Measurements from ENCODE around the gene ENDOV. TPM values are rescaled to one million over a fixed set of nuclear protein-coding genes. Genes with fewer than 3 reads are reported as not detected.
A peak's percentile ranks its signal among the peaks of the same experiment; 100 is the strongest.

Gene ENDOV
- total RNA-seq, 2 experiments from 2014 or later = 14.2 to 16.2 TPM

DNA sequence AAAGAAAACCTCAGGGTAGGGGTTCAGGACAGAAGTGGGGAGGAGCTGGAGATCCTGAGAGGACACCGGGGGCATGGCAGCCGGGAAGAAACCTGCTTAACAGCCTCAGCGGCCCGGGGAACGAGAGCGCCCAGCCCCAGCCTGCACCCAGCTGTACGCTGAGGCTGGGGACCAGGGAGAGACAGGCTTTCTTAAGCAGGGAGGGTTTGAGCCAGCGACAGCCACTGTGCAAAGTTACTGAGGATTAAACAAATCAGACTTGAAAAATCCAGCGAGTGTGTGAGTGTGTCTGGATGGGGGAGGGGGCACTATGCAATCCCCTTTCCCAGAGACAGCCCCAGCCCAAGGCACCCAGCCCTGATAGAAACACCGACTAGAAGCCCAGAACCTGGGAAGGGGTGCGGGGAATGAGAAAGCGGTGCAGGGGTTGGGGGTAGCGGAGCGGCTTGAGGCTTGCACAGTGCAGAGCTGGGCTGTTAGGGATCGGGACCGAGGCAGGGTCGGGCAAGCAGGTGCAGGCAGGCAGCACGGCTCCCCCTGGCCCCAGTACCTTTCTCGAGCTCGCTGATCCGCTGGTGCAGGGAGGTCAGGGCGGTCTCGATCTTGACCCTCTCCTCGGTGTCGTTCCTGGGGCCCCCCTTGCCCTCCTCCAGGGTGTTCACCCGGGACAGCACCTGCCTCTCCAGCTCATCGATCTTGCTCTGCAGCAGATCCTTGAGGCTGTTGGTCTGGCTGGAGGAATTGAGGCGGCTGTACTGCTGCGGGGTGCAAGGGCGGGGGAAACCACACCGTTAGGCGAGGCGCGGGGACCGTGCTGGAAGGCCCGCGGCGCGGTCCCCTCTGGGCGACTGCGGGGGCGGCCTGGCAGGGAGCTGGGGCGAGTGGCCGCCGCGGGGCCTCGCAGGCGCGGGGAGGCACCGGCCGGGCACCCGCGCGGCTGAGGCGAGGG lies 60.3 kb downstream of the ENDOV start:
- Mint-ChIP-seq H3K36me3 (ENCODE audit: low read depth) (no peaks in the 10 kb centered on the region), H3K4me3 (peak overlapping the region; percentile 48), H3K9me3 (no peaks in the 10 kb centered on the region), H3K27me3 (peaks cover 63% of the 10 kb centered on the region), H3K27ac (no peak overlapping the region), H3K4me1 (peaks cover 24% of the 10 kb centered on the region)
- CTCF ChIA-PET = interaction anchor here (0.7 to 1.6 kb wide), 4 partner anchors 10 to 48 kb away, joined by 3 to 7 read pairs (median 3); no protein-coding TSS in a partner anchor
- DNase-seq = no peak
- POLR2A ChIA-PET = interaction anchor here (0.9 to 2.7 kb wide), 3 partner anchors 21 to 424 kb away, joined by 3 to 14 read pairs (median 7); no protein-coding TSS in a partner anchor

DNA sequence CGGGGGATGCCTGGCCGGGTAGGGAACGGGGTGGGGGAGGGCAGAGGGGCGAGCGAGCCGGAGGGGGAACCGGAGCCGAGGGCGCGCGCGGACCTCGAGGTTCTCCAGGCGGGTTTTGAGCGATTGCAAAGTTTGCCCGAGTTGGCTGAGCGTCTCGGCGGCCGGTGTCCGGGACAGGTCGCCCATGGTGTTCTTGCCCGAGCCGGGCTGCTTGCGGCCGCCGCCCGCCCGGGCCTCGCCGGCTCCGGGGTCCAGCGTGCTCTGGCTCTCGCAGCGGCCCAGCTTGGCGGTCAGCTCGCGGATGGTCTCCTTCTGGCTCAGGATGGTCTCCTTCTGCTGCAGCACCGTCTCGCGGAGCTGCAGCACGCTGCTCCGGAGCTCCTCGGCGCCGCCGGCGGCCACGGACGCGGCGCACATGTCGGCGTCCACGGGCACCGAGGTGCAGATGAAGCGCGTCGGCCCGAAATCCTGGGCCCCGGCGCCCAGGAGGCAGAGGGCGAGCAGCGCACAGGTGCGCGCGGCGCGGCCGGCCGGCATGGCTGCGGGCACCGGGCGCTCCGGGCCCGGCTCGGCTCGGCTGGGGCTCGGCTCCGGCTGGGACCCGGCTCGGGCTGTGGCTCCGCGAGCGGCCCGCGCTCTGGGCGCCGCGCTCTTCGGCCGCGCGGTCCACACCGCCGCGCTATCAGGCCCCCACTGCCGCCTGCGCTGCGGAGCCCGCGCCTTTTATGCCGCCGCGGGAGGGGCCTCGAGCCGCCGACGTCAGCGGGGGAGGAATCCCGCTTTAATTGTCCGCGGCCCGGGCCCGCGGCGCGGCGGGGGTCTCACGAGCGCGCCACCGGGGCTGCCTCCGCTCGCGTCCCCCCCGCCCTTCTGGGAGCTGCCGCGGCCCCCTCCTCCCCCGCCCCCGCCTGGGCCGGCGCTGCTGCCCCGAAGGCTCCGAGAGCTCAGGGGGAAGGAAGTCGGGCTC lies 61.2 kb downstream of the ENDOV start, which contains the start of gene NPTX1:
TSS of gene NPTX1 (minus strand) at position 698 of the 967 bp plus-strand sequence. CDS start at position 537, 161 bp downstream.
- peak within 1 kb of the TSS; percentile 48 for H3K4me3 Mint-ChIP-seq
- DNase-seq = no peak
- peaks cover 24% of the 10 kb centered on the region for H3K4me1 Mint-ChIP-seq
- no peaks in the 10 kb centered on the region for H3K36me3 Mint-ChIP-seq (ENCODE audit: low read depth)
- no peaks in the 10 kb centered on the region for H3K9me3 Mint-ChIP-seq
- ChIA-PET CTCF (interaction anchor here (0.7 to 1.6 kb wide), 3 partner anchors 20 to 49 kb away, joined by 3 to 7 read pairs (median 3); no protein-coding TSS in a partner anchor), POLR2A (interaction anchor here (1.1 to 2.7 kb wide), 4 partner anchors 21 to 423 kb away, joined by 3 to 14 read pairs (median 8); no protein-coding TSS in a partner anchor)
- no peak within 1 kb of the TSS for H3K27ac Mint-ChIP-seq
- peaks cover 65% of the 10 kb centered on the region for H3K27me3 Mint-ChIP-seq

DNA sequence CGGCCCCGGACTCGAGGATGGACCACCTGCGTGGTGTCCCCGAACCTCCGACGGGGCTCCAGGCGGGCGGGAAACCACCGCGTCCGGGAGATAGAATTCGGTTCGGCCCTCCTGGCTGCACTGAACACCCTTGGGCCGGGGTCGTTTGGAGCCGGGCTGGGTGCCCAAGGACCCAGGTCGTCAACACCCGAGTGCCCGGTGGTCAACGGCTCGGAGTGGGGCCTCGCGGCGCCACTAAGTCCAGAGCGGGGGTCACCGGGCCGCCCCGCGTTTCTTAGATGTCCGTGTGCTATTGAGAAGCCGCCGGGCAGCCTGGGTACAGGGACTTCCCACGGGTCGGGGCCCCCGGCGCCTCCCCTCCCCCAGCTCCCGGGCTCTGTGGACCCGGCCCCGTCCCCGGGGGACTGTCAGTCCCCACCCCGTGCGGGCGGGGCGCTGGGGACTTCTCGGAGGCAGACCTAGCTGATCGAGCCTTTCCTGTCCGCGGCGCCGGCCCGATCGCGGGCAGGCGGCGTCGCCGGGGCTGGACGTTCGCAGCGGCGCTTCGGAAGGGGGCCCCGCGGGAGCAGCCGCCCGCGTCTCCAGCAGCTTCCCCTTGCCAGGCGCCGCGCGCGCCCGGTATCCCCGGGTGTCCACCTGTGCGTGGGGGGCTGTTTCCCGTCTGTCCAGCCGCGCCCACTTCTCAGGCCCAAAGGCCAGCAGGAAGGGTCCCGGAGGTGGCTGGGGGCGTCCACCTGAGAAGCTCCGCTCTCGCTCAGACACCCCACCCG lies 62.1 kb downstream of the ENDOV start:
- no peak for DNase-seq
- no peak overlapping the region for H3K27ac Mint-ChIP-seq
- no peaks in the 10 kb centered on the region for H3K9me3 Mint-ChIP-seq
- peaks cover 65% of the 10 kb centered on the region for H3K27me3 Mint-ChIP-seq
- ChIA-PET POLR2A (interaction anchor here (1.1 to 1.8 kb wide), 2 partner anchors 22 to 416 kb away, joined by 3 to 9 read pairs; no protein-coding TSS in a partner anchor), CTCF (no interaction called here)
- H3K4me3 Mint-ChIP-seq = no peak overlapping the region
- no peaks in the 10 kb centered on the region for H3K36me3 Mint-ChIP-seq (ENCODE audit: low read depth)
- peaks cover 18% of the 10 kb centered on the region for H3K4me1 Mint-ChIP-seq

DNA sequence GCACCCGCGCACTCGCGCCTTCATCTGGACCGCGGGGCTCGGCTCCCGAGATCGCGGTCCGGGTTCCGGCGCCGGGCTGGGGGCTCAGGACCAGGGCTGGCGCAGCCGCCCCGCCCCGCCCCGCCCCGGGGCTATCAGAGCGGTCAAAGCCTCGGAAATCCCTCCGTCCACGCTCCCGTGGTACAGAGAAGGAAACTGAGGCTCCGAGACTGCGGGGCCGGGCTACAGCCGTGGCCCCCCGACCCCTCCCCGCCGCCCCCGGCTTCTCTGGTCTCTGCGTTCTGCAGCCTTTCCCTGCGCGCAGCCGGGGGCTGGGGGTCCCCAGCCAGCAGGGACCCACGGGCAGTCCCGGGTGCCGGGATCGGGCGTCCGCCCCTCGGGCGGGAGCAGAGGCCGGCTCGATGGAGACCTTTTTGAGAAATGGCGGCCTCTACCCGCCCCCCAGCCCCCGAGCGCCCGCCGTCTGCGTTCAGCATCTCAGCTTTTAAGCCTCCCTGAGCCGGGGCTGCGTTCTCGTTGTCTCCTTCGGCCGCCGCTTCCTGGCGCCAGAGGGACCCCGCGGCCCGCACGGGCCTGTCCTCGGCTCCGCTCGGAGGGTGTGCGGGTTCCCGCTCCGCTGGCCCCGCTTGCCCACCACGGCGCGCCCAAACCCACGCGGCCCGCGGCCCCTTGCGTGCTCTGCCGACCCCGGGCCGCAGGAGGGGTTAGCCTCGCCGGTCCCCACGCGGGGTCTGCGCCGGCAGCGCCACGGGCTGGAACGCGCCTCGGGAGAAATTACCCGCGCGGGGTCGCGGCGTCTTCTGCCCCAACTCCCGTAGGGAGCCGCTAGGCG lies 62.9 kb downstream of the ENDOV start:
- Mint-ChIP-seq H3K4me3 (no peak overlapping the region), H3K36me3 (ENCODE audit: low read depth) (no peaks in the 10 kb centered on the region), H3K27ac (no peak overlapping the region), H3K27me3 (peaks cover 69% of the 10 kb centered on the region), H3K9me3 (no peaks in the 10 kb centered on the region), H3K4me1 (peaks cover 13% of the 10 kb centered on the region)
- peak; percentile 34 for DNase-seq
- CTCF ChIA-PET = no interaction called here
- POLR2A ChIA-PET = interaction anchor here (1.8 kb wide), 1 partner anchor 23 kb away, joined by 9 read pairs; no protein-coding TSS in a partner anchor

DNA sequence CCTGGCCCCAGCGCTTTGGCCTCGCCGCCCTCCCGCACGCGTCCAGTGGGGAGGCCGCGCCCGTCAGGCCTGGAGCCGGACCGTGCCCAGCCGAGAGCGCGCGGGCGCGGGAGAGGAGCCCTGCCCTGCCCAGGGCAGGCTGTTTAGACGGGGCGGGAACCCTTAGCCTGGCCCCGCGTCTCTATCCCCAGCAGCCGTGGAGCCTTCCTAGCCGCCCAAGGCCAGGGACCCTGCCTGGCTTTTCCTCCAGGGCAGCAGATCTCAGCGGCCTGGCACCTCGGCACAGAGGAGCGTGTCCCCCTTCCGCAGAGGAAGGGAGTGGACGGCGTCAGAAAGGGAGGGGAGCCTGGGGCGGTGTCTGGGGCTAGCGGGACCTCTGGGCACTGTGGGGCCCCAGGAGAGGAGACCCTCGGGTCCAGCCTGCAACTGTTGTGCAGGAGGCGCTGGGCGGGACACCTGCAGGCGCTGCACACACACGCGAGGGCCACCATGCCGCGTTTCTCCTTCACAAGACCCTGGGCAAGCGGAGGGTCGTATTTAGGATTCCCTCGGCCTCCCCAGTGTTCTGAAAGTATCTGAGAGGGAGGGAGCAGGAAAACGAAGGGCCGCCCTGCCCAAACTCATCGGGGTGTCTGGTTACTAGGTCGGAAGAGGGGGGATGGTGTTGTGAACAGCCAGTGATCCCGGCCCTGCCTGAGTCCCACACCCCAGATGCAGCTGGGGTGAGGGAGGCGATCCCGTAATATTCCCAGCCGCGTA lies 63.7 kb downstream of the ENDOV start:
- ChIA-PET POLR2A (interaction anchor here (1.8 kb wide), 1 partner anchor 24 kb away, joined by 9 read pairs; no protein-coding TSS in a partner anchor), CTCF (no interaction called here)
- Mint-ChIP-seq H3K36me3 (ENCODE audit: low read depth) (no peaks in the 10 kb centered on the region), H3K9me3 (no peaks in the 10 kb centered on the region), H3K27me3 (peaks cover 69% of the 10 kb centered on the region), H3K4me1 (peaks cover 13% of the 10 kb centered on the region), H3K4me3 (no peak overlapping the region), H3K27ac (no peak overlapping the region)
- DNase-seq = no peak

DNA sequence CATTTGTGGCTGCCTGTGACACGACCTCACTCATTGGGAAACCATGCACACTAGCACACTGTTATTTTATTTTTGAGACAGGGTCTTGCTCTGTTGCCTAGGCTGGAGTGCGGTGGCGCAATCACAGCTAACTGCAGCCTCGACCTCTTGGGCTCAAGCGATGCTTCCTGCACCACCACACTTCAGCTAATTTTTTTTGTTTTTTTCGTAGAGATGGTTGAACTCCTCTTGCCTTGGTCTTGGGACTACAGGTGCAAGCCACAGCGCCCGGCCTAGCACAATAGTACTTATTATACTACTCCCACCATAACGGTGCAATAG lies 64.2 kb downstream of the ENDOV start:
- ChIA-PET CTCF (interaction anchor here (0.6 kb wide), 1 partner anchor 562 kb away, joined by 3 read pairs; no protein-coding TSS in a partner anchor), POLR2A (no interaction called here)
- no peak overlapping the region for H3K27ac Mint-ChIP-seq
- H3K9me3 Mint-ChIP-seq = no peaks in the 10 kb centered on the region
- no peak for DNase-seq
- peaks cover 13% of the 10 kb centered on the region for H3K4me1 Mint-ChIP-seq
- peaks cover 65% of the 10 kb centered on the region for H3K27me3 Mint-ChIP-seq
- H3K4me3 Mint-ChIP-seq = no peak overlapping the region
- H3K36me3 Mint-ChIP-seq (ENCODE audit: low read depth) = no peaks in the 10 kb centered on the region

DNA sequence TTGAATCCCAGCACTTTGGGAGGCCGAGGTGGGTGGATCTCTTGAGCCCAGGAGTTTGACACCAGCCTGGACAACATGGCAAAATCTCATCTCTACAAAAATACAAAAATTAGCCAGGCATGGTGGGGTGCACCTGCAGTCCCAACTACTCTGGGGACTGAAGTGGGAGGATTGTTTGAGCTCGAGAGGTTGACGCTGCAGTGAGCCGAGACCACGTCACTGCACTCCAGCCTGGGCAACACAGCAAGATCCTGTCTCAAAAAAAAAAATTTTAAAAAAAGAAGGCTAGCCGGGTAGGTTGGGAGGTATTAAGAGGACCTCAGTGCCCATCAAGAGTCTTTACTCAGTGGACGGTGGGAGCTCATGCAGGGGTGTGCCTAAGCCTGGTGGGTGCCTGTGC lies 65.3 kb downstream of the ENDOV start:
- Mint-ChIP-seq H3K4me3 (no peak overlapping the region), H3K9me3 (no peaks in the 10 kb centered on the region), H3K4me1 (peaks cover 5% of the 10 kb centered on the region), H3K27me3 (peaks cover 56% of the 10 kb centered on the region), H3K27ac (no peak overlapping the region), H3K36me3 (ENCODE audit: low read depth) (no peaks in the 10 kb centered on the region)
- POLR2A ChIA-PET = interaction anchor here (0.7 kb wide), 1 partner anchor 412 kb away, joined by 3 read pairs; no protein-coding TSS in a partner anchor
- CTCF ChIA-PET = no interaction called here
- no peak for DNase-seq

DNA sequence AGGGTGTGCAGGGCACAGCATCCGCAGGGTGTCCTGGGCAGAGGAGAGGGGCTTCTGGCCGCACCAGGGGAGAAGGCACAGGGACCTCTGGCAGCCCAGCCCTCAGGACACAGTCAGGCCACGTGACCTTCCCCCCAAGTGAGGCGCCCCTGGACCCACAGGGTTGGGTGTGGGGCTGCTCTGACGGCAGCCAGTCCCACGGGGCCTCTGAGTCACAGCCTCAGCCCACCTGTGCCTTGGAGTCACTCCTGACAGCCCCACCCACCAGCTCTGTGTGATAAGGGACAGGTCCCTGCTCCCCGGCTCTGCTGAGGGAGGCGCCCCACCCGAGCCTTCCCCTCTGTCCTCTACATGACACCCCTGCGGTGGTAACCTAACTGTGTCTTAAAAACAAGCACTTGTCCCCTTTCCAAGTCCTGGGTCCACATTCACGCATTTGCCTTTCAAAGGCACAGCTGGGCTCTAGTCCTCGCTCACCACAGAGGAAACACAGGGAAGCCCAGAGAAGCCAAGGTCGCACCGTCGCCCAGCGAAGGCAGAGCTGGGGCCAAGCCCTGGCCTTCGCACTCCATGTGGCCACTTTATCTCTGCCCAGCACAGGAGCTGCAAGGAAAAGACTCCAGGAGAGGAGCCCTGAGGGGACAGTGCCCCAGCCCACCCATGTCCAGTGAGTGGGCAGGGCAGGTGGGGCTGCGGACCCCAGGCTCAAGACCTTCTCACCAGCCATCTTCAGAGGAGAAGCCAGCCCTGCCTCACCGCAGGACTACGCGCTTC lies 66.5 kb downstream of the ENDOV start:
- Mint-ChIP-seq H3K27ac (no peak overlapping the region), H3K9me3 (no peaks in the 10 kb centered on the region), H3K36me3 (ENCODE audit: low read depth) (no peaks in the 10 kb centered on the region), H3K4me1 (peaks cover 2% of the 10 kb centered on the region), H3K4me3 (no peak overlapping the region), H3K27me3 (peaks cover 59% of the 10 kb centered on the region)
- no peak for DNase-seq
- ChIA-PET POLR2A (no interaction called here), CTCF (no interaction called here)

DNA sequence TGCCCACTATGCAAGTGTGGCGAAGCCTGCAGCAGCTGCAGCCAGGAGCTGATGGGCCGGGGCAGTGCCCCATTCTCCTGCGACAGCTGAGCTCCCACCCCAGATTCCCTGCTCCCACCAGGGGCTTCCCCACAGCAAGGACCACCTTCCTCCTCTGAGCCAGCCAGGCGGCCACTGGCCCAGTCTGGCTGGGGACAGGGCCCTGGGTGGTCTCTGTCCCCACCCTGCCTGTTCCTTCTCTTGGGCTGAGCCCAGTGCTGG lies 67.0 kb downstream of the ENDOV start:
- Mint-ChIP-seq H3K36me3 (ENCODE audit: low read depth) (no peaks in the 10 kb centered on the region), H3K27ac (no peak overlapping the region), H3K4me1 (peaks cover 2% of the 10 kb centered on the region), H3K9me3 (no peaks in the 10 kb centered on the region), H3K27me3 (peaks cover 63% of the 10 kb centered on the region), H3K4me3 (no peak overlapping the region)
- ChIA-PET POLR2A (no interaction called here), CTCF (no interaction called here)
- DNase-seq = no peak

DNA sequence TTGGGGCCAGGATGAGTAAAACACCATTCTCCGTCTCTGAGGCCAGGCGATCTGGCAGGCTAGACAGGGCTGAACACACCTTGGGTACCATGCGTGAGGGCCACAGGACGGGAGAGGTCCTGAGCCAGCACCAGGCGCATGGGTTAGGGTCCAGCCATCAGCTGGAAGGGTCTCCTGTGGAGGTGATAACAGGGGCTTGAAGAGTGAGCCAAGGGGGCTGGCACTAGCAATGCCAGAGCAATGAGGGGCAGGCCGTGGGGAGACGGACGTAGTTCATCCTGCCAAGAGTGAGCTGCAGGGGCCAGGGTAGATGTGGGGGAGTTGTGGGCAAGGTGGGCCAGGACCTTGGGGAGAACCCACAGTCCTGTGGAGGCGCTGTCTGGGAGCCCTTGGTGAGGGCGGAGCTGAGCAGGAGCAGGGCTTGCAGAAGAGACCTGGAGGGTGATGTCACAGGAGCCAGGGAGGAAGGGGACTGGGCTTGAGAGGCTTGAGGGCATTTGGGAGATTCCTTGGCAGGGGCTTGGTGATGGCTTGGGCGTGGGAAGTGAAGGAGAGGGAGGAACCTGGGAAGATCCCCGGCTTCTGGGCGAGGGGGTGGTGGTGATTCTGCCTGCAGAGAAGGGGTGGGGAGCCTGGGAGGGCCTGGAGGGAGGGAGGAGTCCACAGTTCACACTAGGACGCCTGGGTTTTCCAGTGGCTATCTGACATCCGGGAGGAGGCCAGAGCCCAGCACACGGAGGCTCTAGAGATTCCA lies 67.8 kb downstream of the ENDOV start:
- CTCF ChIA-PET = no interaction called here

More for the DNA sequence above, 67.8 kb downstream of the ENDOV start:
- peaks cover 67% of the 10 kb centered on the region for H3K27me3 Mint-ChIP-seq
- DNase-seq = no peak
- H3K4me1 Mint-ChIP-seq = peaks cover 2% of the 10 kb centered on the region
- H3K9me3 Mint-ChIP-seq = no peaks in the 10 kb centered on the region
- H3K4me3 Mint-ChIP-seq = no peak overlapping the region
- no peak overlapping the region for H3K27ac Mint-ChIP-seq
- H3K36me3 Mint-ChIP-seq (ENCODE audit: low read depth) = no peaks in the 10 kb centered on the region
- POLR2A ChIA-PET = no interaction called here

Measured in activated CD4-positive, alpha-beta memory T cell treated with anti-CD3 and anti-CD28 coated beads, Interleukin-2, amount 10 ng/mL, durations not matched to agents 7 days and 5 days (primary cell).